Choroid plexus epithelial cell (primary cell): Measurements from ENCODE around the gene ANKDD1A.

Source experiments
- DNase-seq: peaks from one replicate; pipeline ENCODE4 v3.0.0-alpha.2; 2010; ENCODE audit warnings: low read depth
- H3K4me3 ChIP-seq: 2 replicates; pipeline ENCODE4 v1.5.1; 2011; ENCODE audit warnings: low read depth, mild to moderate bottlenecking, control low read depth, low read length, moderate library complexity
- TF ChIP-seq, protein P1 (sequence below): conservative IDR thresholded peaks from 2 replicates; pipeline ENCODE4 v1.5.1; 2011; ENCODE audit warnings: low read depth, mild to moderate bottlenecking, control low read depth, inconsistent platforms, low read length, moderate library complexity

Gene ANKDD1A

DNA sequence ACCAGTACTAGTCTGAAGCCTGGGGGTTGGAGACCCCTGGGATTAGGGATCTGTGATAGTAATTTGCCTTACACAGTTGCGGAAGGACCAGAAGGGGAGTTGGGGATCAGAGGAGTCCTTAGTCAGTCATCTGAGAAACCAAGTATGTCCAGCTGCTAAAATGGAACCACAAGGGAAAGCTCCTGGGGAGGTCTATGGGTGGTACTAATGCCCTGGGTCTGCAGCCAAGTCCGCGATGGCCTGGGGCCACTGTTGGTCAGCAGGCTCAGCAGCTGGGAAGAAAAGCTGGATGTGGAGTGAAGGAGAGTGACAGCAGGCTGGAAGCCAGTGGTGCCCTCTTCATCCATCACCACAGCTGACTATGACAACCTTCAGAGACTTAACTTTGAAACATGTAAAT is 2.2 kb upstream of the ANKDD1A start:
- TF ChIP-seq, protein P1, sequence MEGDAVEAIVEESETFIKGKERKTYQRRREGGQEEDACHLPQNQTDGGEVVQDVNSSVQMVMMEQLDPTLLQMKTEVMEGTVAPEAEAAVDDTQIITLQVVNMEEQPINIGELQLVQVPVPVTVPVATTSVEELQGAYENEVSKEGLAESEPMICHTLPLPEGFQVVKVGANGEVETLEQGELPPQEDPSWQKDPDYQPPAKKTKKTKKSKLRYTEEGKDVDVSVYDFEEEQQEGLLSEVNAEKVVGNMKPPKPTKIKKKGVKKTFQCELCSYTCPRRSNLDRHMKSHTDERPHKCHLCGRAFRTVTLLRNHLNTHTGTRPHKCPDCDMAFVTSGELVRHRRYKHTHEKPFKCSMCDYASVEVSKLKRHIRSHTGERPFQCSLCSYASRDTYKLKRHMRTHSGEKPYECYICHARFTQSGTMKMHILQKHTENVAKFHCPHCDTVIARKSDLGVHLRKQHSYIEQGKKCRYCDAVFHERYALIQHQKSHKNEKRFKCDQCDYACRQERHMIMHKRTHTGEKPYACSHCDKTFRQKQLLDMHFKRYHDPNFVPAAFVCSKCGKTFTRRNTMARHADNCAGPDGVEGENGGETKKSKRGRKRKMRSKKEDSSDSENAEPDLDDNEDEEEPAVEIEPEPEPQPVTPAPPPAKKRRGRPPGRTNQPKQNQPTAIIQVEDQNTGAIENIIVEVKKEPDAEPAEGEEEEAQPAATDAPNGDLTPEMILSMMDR, result no peak
- H3K4me3 ChIP-seq, result no peak overlapping the region
- no peak for DNase-seq

DNA sequence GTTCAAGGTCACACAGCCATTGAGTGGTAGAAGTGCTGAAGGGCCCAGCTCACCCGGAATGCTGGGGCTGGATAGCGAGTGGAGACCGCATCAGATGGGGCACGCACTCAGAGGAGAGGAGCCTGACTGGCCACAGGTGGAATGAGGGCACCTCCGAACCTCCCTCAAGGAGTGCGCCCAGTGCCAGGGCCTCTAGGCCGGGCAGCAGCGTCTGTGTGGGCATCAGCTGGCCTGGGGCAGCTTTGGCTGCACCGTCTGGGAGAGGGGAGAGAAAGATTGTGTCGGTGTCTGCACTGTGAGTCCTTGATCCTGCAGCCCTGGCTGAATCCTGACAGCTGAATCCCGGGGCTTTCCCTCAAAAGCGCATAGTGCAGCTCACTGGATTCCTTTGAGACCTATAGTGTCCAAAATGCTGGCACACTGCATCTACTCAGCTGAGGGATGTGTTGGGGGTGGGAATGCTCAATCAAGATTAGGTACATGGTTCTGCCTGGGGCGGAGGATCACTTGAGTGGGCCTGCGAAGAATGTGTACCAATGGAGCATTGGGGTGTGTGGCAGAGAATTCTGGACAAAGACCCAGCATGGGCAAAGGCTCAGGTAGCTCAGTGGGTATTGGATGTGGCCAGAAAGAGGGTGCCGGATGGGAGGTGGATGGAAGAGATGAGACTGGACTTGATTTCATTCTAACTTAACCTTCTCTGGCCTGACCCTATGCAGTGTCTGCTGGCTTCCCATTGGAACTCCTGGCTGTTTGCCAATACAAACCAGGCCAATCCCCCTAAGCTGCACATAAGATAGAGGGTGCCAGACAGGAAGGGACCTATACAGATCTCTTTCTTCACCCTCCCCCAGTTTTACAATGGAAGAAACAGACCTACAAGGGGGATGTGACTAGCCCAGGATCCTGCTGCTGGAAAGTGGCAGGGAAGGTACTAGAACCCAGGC is 950 bp downstream of the ANKDD1A start:
- no peak overlapping the region for H3K4me3 ChIP-seq
- TF ChIP-seq, protein P1, result no peak
- no peak for DNase-seq

DNA sequence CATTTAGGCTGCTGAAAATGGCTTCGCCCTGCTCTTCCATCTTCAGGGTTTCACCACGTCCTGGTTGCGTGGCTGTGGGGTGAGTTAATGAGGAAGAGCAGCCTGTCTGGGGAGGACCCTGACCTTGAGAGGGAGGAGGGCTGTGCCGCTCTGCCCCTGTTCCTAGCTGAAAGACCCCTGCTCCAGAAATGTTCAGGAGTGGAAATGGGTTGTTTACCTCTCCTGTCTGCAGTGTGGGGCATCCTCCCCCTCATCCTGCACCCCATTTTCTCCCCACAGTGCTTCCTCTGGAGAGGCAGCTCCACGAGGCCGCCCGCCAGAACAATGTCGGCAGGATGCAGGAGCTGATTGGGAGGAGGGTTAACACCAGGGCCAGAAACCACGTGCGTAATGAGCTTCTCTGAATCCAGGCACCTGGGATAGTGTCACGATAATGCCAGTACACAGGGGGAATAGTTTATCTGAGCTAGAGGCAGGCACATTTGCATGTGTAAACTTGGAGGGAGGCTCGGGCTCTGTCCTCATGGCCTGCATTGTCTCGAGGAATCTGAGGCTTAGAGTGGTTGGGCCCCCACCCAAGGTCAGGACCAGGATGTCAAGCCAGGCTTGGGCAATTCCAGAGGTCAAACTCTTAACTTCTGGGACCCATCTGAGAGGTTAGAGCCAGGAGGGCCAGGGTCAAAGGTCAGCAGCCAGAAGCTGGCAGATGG is 4.0 kb downstream of the ANKDD1A start:
- TF ChIP-seq, protein P1, result no peak
- DNase-seq, result no peak
- no peak overlapping the region for H3K4me3 ChIP-seq

DNA sequence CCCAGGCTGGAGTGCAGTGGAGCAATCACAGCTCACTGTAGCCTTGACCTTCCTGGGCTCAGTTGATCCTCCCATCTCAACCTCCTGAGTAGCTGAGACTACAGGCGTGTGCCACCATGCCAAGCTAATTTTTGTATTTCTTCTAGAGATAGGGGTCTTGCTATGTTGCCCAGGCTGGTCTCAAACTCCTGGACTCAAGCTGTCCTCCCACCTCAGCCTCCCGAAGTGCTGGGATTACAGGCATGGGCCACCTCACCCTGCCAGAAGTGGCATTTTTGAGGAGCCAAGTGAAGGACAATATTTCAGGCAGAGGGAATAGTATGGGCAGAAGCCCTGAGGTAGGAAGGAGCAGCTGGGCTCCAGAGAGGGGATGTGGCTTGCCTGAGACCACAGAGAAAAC is 4.7 kb downstream of the ANKDD1A start:
- H3K4me3 ChIP-seq, result no peak overlapping the region
- TF ChIP-seq, protein P1, result no peak
- DNase-seq, result no peak

DNA sequence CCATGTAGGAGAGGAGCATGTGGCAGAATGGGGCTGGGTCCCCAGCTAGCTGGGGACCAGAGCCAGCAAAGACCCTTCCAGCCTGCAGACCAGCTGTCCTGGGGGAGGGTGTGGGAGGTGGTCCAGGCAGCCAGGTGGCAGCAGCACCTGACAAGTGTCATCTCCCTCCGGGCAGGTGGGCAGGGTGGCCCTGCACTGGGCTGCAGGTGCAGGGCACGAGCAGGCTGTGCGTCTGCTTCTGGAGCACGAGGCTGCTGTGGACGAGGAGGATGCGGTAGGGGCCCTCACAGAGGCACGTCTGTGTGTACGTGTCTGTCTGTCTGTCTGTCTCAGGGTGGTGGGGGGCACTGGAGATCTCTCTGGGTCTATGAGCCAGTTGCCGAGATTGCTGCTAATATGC is 5.5 kb downstream of the ANKDD1A start:
- DNase-seq, result no peak
- H3K4me3 ChIP-seq, result no peak overlapping the region
- TF ChIP-seq, protein P1, result no peak

DNA sequence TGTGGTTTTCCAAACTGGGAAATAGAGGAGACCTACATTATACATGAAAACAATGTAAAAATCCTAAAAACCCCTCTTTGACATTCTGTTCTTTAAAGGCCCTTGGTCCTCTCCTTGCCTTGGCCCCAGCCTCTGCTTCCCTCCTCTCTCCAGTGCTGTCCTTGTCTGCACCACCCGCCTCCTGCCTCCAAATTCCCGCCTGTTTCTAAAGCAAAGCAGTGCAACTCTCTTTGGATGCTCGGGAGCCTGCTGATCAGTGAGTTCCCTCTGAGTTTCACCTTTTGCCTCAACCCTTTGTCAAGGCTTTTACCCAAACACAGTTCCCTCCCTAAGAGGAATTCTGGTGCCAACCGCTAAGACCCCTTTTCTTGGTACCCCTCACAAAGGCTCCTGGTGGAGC is 8.0 kb downstream of the ANKDD1A start:
- no peak for DNase-seq
- TF ChIP-seq, protein P1, result no peak
- H3K4me3 ChIP-seq, result no peak overlapping the region
